Neural crest cell (in vitro differentiated cells): ENCODE results near the gene SUPT6H. TPM values are rescaled to one million over a fixed set of nuclear protein-coding genes. Genes with fewer than 3 reads are reported as not detected.

Source experiments
- DNase-seq: peaks from one replicate; pipeline ENCODE4 v3.0.0; 2021; ENCODE audit warnings: low read depth, mixed read lengths, low spot score
- H3K27ac Mint-ChIP-seq: one replicate; pipeline ENCODE4 v1.8.0; 2021; ENCODE audit warnings: mild to moderate bottlenecking, mixed read lengths; ENCODE audit not compliant: unreplicated experiment
- H3K27me3 Mint-ChIP-seq: 2 replicates; pipeline ENCODE4 v1.8.0; 2021; ENCODE audit warnings: low read depth, mild to moderate bottlenecking, mixed read lengths
- H3K36me3 Mint-ChIP-seq: 2 replicates; pipeline ENCODE4 v1.8.0; 2021; ENCODE audit warnings: low read depth, mild to moderate bottlenecking, mixed read lengths
- H3K4me1 Mint-ChIP-seq: 2 replicates; pipeline ENCODE4 v1.8.0; 2021; ENCODE audit warnings: mixed read lengths
- H3K4me3 Mint-ChIP-seq: one replicate; pipeline ENCODE4 v1.8.0; 2021; ENCODE audit warnings: mild to moderate bottlenecking, mixed read lengths
- H3K9me3 Mint-ChIP-seq: 2 replicates; pipeline ENCODE4 v1.8.0; 2021; ENCODE audit warnings: mixed read lengths
- total RNA-seq: library from RNA; stranded (reverse); gene quantifications from 2 replicates; pipeline ENCODE4 v1.2.1, GENCODE V29; 2021
- TF ChIP-seq, protein P1 (sequence below): fragments of 200-600 bp; sonication (generic); conservative IDR thresholded peaks from 2 replicates; pipeline ENCODE4 v1.5.0; 2021; ENCODE audit warnings: antibody characterized with exemption, mild to moderate bottlenecking

SUPT6H gene
- total RNA-seq, 1 donor from 2014 or later, result 70.0 TPM

DNA sequence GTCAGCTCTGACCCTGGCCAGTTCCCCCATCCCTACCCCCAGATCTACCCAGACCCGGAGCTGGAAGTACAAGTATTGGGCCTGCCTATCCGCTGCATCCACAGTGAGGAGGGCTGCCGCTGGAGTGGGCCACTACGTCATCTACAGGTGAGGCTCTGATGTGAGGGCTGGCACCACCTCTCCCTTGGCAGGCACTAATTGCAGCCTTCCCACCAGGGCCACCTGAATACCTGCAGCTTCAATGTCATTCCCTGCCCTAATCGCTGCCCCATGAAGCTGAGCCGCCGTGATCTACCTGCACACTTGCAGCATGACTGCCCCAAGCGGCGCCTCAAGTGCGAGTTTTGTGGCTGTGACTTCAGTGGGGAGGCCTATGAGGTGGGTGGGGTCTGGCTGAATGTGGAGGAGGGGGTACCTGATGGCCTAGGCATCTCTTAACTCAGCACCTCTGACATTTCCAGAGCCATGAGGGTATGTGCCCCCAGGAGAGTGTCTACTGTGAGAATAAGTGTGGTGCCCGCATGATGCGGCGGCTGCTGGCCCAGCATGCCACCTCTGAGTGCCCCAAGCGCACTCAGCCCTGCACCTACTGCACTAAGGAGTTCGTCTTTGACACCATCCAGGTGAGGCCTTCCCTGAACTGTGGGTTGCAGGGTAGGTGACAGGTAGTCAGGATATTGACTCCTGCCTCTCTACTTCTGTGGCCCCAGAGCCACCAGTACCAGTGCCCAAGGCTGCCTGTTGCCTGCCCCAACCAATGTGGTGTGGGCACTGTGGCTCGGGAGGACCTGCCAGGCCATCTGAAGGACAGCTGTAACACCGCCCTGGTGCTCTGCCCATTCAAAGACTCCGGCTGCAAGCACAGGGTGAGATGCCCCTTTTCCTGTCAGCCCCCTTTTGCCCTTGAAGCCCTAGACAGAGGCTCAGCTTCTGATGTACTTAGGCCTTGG is 86.1 kb downstream of the SUPT6H start:
- Mint-ChIP-seq H3K9me3 (no peaks in the 10 kb centered on the region), H3K27ac (no peak overlapping the region), H3K36me3 (peaks cover 16% of the 10 kb centered on the region), H3K4me1 (peaks cover 43% of the 10 kb centered on the region), H3K27me3 (peaks cover 10% of the 10 kb centered on the region), H3K4me3 (peak overlapping the region; percentile 67)
- TF ChIP-seq, protein P1, sequence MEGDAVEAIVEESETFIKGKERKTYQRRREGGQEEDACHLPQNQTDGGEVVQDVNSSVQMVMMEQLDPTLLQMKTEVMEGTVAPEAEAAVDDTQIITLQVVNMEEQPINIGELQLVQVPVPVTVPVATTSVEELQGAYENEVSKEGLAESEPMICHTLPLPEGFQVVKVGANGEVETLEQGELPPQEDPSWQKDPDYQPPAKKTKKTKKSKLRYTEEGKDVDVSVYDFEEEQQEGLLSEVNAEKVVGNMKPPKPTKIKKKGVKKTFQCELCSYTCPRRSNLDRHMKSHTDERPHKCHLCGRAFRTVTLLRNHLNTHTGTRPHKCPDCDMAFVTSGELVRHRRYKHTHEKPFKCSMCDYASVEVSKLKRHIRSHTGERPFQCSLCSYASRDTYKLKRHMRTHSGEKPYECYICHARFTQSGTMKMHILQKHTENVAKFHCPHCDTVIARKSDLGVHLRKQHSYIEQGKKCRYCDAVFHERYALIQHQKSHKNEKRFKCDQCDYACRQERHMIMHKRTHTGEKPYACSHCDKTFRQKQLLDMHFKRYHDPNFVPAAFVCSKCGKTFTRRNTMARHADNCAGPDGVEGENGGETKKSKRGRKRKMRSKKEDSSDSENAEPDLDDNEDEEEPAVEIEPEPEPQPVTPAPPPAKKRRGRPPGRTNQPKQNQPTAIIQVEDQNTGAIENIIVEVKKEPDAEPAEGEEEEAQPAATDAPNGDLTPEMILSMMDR, result no peak
- DNase-seq, result no peak

DNA sequence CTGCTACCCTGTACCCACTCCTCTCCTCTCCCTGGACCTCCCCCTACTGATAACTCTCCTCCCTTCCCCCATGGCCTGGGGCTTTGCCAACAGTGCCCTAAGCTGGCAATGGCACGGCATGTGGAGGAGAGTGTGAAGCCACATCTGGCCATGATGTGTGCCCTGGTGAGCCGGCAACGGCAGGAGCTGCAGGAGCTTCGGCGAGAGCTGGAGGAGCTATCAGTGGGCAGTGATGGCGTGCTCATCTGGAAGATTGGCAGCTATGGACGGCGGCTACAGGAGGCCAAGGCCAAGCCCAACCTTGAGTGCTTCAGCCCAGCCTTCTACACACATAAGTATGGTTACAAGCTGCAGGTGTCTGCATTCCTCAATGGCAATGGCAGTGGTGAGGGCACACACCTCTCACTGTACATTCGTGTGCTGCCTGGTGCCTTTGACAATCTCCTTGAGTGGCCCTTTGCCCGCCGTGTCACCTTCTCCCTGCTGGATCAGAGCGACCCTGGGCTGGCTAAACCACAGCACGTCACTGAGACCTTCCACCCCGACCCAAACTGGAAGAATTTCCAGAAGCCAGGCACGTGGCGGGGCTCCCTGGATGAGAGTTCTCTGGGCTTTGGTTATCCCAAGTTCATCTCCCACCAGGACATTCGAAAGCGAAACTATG is 87.0 kb downstream of the SUPT6H start:
- no peak for DNase-seq
- Mint-ChIP-seq H3K9me3 (no peaks in the 10 kb centered on the region), H3K36me3 (peaks cover 16% of the 10 kb centered on the region), H3K27ac (no peak overlapping the region), H3K4me1 (peaks cover 40% of the 10 kb centered on the region), H3K4me3 (peak overlapping the region; percentile 67), H3K27me3 (peaks cover 9% of the 10 kb centered on the region)
- TF ChIP-seq, protein P1, result no peak

DNA sequence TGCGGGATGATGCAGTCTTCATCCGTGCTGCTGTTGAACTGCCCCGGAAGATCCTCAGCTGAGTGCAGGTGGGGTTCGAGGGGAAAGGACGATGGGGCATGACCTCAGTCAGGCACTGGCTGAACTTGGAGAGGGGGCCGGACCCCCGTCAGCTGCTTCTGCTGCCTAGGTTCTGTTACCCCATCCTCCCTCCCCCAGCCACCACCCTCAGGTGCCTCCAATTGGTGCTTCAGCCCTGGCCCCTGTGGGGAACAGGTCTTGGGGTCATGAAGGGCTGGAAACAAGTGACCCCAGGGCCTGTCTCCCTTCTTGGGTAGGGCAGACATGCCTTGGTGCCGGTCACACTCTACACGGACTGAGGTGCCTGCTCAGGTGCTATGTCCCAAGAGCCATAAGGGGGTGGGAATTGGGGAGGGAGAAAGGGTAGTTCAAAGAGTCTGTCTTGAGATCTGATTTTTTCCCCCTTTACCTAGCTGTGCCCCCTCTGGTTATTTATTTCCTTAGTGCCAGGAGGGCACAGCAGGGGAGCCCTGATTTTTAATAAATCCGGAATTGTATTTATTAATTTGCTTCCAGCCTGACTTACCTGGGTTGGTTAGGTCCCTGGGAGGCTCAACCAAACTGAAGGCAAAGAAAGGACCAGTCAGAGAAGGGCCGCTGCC is 87.6 kb downstream of the SUPT6H start:
- H3K27me3 Mint-ChIP-seq, result peaks cover 9% of the 10 kb centered on the region
- H3K27ac Mint-ChIP-seq, result no peak overlapping the region
- TF ChIP-seq, protein P1, result no peak
- DNase-seq, result no peak
- H3K36me3 Mint-ChIP-seq, result peaks cover 16% of the 10 kb centered on the region
- H3K4me1 Mint-ChIP-seq, result peaks cover 40% of the 10 kb centered on the region
- no peaks in the 10 kb centered on the region for H3K9me3 Mint-ChIP-seq
- H3K4me3 Mint-ChIP-seq, result peak overlapping the region; percentile 87

DNA sequence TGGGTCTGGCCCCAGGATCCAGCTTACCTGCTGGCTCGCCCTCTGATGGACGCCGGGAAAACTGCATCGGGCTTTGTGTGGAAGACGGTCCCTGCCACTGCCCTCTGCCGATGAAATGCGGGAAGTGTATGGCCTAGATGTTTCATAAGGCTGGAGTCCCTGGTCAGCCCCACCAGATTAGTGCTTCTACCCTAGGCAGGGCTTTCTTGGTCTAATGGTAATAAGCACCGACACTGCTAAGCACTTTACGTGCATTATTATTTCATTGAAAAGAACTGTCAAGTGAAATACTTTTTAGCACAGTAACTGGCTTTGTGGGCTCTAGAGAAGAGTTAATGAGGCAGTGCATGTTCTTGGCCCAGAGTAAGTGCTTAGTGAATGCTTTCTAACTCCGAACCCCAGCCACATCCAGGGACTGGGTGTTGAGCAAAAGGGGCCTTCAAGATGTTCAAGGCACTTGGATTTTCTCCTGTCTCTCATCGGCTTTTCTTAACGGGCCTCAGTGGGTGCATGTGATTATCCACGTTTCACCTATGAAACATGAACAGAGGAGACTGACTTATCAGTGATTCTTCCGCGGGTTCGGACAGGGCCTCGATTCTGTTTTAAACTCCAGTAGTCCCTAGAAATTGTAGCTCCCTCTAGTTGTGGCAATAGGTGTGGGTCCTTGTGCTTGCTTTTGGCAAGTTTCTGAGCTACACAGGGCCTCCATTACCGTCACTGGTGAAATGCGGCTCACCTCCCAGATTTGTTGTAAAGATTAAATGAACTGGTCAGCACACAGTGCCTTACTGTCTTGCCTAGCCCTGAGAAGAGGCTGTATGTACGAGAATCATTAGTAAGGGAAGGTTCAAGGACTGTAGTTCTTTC is 88.4 kb downstream of the SUPT6H start:
- Mint-ChIP-seq H3K36me3 (peaks cover 16% of the 10 kb centered on the region), H3K4me3 (peak overlapping the region; percentile 87), H3K27me3 (peaks cover 5% of the 10 kb centered on the region), H3K9me3 (no peaks in the 10 kb centered on the region), H3K4me1 (peaks cover 36% of the 10 kb centered on the region), H3K27ac (peak overlapping the region; percentile 57)
- TF ChIP-seq, protein P1, result peak; percentile 99
- peak; percentile 94 for DNase-seq
